Measurements from ENCODE around the gene SRD5A1.
"Not testable (repeated sequence)": the region's sequence is repeated elsewhere in the genome, so short reads cannot be mapped to it uniquely, and the experiment has no call there.

Gene SRD5A1

DNA sequence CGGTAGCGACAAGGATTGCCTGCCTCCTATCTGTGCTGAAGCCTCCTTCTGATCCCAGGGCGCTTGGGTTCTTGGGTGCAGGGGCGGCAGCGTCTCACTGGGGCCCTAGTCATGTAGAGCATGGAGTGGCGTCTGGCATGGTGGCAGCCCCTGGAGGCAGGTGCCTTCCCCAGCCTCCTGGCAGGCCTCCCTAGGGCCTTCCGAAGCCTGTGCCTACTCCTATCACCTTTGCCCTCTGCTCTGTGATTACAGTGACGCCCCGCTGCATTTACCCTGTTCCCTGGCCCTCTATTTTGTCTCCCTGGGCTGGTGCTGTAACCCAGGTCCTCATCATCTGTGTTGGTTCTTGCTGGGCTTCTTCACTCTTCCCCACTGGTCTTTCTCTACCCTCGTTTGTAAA lies 3.8 kb downstream of the SRD5A1 start:
- H3K4me3 ChIP-seq (ENCODE audit: low read depth, low read length): no peak overlapping the region
- DNase-seq (ENCODE audit: low read depth): no peak
- TF ChIP-seq, protein P1, sequence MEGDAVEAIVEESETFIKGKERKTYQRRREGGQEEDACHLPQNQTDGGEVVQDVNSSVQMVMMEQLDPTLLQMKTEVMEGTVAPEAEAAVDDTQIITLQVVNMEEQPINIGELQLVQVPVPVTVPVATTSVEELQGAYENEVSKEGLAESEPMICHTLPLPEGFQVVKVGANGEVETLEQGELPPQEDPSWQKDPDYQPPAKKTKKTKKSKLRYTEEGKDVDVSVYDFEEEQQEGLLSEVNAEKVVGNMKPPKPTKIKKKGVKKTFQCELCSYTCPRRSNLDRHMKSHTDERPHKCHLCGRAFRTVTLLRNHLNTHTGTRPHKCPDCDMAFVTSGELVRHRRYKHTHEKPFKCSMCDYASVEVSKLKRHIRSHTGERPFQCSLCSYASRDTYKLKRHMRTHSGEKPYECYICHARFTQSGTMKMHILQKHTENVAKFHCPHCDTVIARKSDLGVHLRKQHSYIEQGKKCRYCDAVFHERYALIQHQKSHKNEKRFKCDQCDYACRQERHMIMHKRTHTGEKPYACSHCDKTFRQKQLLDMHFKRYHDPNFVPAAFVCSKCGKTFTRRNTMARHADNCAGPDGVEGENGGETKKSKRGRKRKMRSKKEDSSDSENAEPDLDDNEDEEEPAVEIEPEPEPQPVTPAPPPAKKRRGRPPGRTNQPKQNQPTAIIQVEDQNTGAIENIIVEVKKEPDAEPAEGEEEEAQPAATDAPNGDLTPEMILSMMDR (IDR thresholded peaks at IDR 0.05; ENCODE audit: insufficient read depth, low read depth, low read length, missing control alignments): no peak

DNA sequence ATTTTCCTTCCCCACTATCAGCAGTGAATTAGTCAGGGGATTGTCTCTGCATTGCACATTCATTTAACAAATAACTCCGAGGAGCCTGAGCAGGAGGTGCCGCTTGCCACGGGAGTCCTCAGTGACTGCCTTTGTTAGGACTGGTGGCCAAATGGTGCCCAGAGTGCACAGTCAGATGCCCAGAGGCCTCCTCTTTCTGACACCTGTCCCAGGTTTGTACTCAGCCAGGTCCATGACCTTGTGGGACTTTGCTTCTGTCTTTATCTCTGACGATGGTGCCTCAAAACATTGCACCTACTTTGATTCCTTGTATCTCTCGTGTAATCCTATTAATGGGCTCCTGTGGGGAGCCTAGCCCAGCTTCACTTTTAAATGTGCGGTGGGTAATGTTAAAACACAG lies 4.3 kb downstream of the SRD5A1 start:
- no peak for DNase-seq (ENCODE audit: low read depth)
- TF ChIP-seq, protein P1 (IDR thresholded peaks at IDR 0.05; ENCODE audit: insufficient read depth, low read depth, low read length, missing control alignments): no peak
- no peak overlapping the region for H3K4me3 ChIP-seq (ENCODE audit: low read depth, low read length)

DNA sequence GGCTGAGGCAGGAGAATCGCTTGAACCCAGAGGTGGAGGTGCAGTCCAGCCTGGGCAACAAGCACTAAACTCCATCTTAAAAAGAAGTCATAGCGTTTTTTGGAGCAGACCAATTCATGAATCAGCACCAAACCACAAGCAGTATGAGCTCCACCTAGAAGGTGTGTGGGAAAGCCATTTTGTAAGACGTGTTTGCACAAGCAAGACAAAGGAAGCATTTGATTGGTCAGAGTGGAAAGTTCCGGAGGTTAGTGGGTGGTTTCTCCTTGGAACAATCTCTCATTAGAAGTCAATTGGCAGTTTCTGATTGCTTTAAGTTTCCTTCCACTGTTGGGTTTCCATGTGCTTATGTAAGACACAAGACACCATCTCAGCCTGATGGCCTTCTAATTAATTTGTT lies 5.0 kb downstream of the SRD5A1 start:
- DNase-seq (ENCODE audit: low read depth): no peak
- no peak overlapping the region for H3K4me3 ChIP-seq (ENCODE audit: low read depth, low read length)
- TF ChIP-seq, protein P1 (IDR thresholded peaks at IDR 0.05; ENCODE audit: insufficient read depth, low read depth, low read length, missing control alignments): no peak

DNA sequence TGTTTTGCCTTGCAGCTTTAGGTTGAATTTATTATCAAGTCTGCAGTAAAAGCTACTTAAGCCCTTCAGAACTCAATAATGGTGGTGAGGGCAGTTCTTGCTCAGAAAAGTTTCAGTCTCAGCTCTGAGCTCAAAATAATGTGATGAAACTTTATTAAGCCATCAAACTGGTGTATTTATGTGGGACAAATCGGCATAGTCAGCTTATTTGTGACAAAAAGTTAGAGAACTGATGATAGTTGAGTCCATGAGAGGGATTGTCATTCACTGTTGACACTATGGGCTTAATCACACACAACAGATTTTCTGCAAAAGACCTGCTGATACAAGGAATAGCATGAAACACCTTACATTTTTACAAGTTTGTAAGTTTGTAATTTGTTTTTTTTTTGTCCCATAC lies 9.4 kb downstream of the SRD5A1 start:
- TF ChIP-seq, protein P1 (IDR thresholded peaks at IDR 0.05; ENCODE audit: insufficient read depth, low read depth, low read length, missing control alignments): no peak
- no peak for DNase-seq (ENCODE audit: low read depth)
- no peak overlapping the region for H3K4me3 ChIP-seq (ENCODE audit: low read depth, low read length)

DNA sequence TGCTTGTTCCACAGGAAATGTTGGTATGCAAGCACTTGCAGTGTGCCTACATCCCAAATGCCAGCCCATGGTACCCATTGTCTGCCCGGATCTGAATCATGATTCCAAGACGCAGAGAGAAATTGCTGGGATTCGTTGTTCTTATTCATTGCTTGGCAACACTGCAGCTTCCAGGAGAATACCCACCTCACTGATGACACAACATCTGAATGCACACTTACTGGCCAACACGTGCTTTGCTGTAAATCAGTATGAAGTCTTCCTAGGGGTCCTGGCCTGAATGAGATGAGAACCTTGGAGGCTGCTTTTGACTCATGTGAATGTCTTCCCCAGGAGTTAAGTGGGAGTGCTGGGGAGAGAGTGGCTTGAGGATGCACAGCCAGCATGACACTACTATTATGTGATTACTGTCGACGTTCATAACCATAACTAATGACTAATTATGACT lies 11.6 kb downstream of the SRD5A1 start:
- no peak for DNase-seq (ENCODE audit: low read depth)
- TF ChIP-seq, protein P1 (IDR thresholded peaks at IDR 0.05; ENCODE audit: insufficient read depth, low read depth, low read length, missing control alignments): no peak
- H3K4me3 ChIP-seq (ENCODE audit: low read depth, low read length): no peak overlapping the region

DNA sequence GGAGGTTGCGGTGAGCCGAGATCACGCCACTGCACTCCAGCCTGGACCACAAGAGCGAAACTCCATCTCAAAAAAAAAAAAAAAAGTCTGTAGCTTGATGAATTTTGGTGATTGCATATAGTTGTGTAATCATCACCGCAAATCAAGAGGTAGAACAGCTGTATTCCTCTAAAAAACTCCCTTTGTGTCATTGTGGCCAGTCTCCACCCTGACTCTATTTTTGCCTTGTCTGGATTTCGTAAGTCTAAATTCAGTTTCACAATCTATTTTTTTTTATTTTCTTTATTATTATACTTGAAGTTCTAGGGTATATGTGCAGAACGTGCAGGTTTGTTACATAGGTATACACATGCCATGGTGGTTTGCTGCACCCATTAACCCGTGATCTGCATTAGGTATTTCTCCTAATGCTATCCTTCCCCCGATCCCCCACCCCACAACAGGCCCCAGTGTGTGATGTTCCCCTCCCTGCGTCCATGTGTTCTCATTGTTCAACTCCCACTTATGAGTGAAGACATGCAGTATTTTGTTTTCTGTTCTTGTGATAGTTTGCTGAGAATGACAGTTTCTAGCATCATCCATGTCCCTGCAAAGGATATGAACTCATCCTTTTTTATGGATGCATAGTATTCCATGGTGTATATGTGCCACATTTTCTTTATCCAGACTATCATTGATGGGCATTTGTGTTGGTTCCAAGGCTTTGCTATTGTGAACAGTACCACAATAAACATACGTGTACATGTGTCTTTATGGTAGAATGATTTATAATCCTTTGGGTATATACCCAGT lies 12.5 kb downstream of the SRD5A1 start:
- DNase-seq (ENCODE audit: low read depth): not testable (repeated sequence)

DNA sequence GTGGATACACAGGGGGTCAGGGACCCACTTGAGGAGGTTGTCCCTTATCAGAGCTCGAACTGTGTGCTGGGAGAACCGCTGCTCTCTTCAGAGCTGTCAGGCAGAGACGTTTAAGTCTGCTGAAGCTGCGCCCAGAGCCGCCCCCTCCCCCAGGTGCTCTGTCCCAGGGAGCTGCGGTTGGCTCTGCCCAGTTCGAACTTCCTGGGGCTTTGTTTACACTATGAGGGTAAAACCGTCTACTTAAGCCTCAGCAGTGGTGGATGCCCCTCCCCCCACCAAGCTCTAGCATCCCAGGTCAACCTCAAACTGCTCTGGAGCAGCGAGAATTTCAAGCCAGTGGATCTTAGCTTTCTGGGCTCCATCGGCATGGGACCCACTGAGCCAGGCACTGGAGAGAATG lies 15.9 kb downstream of the SRD5A1 start:
- H3K4me3 ChIP-seq (ENCODE audit: low read depth, low read length): no peak overlapping the region
- TF ChIP-seq, protein P1 (IDR thresholded peaks at IDR 0.05; ENCODE audit: insufficient read depth, low read depth, low read length, missing control alignments): no peak
- no peak for DNase-seq (ENCODE audit: low read depth)

More for the DNA sequence above, 12.5 kb downstream of the SRD5A1 start:
- not testable (repeated sequence) for H3K4me3 ChIP-seq (ENCODE audit: low read depth, low read length)
